ENCODE results near the gene RFNG. TPM values are rescaled to one million over a fixed set of nuclear protein-coding genes. Genes with fewer than 3 reads are reported as not detected.

RFNG gene
- total and polyA plus RNA-seq, 2 donors (not counting 1 experiment from before 2014, with no cell fraction given): 30.1 to 44.5 TPM

- H3K4me1 Mint-ChIP-seq: no peaks in the 10 kb centered on the region
- H3K9ac ChIP-seq (ENCODE audit: low read length): no peak overlapping the region
- H4K20me1 ChIP-seq (ENCODE audit: control insufficient read depth, insufficient read depth, low read length, poor library complexity, severe bottlenecking): no peaks in the 10 kb centered on the region
- intact Hi-C loops (cut with micrococcal nuclease): no loop called here
- no peak overlapping the region for H3K4me3 ChIP-seq (ENCODE audit: control extremely low read depth in 1 of 5, extremely low read depth in 1 of 5, insufficient read depth in 1 of 5, low read depth in 2 of 5, low read length in 4 of 5)
- H3K4me1 ChIP-seq (ENCODE audit: control insufficient read depth in 2 of 2, insufficient read depth in 2 of 2, low read length in 2 of 2): no peaks in the 10 kb centered on the region
- H3K79me2 ChIP-seq (ENCODE audit: control insufficient read depth, insufficient read depth, low read length): peaks cover 9% of the 10 kb centered on the region
- no peak overlapping the region for H3K27ac Mint-ChIP-seq
- WGBS (ENCODE audit: insufficient coverage): 96% methylated on average over 46 of the region's 47 CpGs
- TF ChIP-seq CTCF (IDR thresholded peaks at IDR 0.05) (no peak), EZH2 (IDR thresholded peaks at IDR 0.05; ENCODE audit: borderline replicate concordance, insufficient read depth, low read depth, low read length, poor library complexity, severe bottlenecking) (no peak)
- CTCF ChIA-PET: no interaction called here
- H3K27me3 Mint-ChIP-seq: no peaks in the 10 kb centered on the region
- H2AFZ ChIP-seq (ENCODE audit: insufficient read depth, low read depth, low read length, poor library complexity, severe bottlenecking): no peak overlapping the region
- no peak overlapping the region for H3K27ac ChIP-seq (ENCODE audit: low read length in 2 of 2)
- DNase-seq: no peak
- H3K36me3 ChIP-seq (replicated peaks in 1 of 2; ENCODE audit: control extremely low read depth in 1 of 2, control insufficient read depth in 1 of 2, extremely low read depth in 1 of 2, insufficient read depth in 2 of 2, low read length in 1 of 2): peaks cover 0 to 72% of the 10 kb centered on the region in 2 experiments
- no peaks in the 10 kb centered on the region for H3K27me3 ChIP-seq (replicated peaks in 1 of 4; ENCODE audit: control extremely low read depth in 1 of 4, control insufficient read depth in 3 of 4, insufficient read depth in 4 of 4, low read length in 3 of 4)
- H3K4me3 Mint-ChIP-seq: no peak overlapping the region
- H3K4me2 ChIP-seq (replicated peaks; ENCODE audit: low read depth, low read length, poor library complexity, severe bottlenecking): no peak overlapping the region
- no peaks in the 10 kb centered on the region for H3K9me3 Mint-ChIP-seq (ENCODE audit: insufficient read depth)
- H3K9me3 ChIP-seq (ENCODE audit: control extremely low read depth in 1 of 3, control insufficient read depth in 2 of 3, insufficient read depth in 1 of 3, low read length in 2 of 3): no peaks in the 10 kb centered on the region
- no peak for ATAC-seq (ENCODE audit: low read depth)
- POLR2A ChIA-PET: no interaction called here
These were observed 37.5 kb upstream of the RFNG start for GRCh38 chr17:82088838-82089722.
